GM19463 (cell line): ENCODE measurements around the gene FSD1.
A peak's percentile ranks its signal among the peaks of the same experiment; 100 is the strongest.

Experiments used
- ATAC-seq: cut with Tn5 transposase; IDR thresholded peaks from one replicate; pipeline ENCODE4 v1.9.1; 2021; ENCODE audit warnings: mild to moderate bottlenecking, moderate library complexity; ENCODE audit not compliant: unreplicated experiment

FSD1 gene

DNA sequence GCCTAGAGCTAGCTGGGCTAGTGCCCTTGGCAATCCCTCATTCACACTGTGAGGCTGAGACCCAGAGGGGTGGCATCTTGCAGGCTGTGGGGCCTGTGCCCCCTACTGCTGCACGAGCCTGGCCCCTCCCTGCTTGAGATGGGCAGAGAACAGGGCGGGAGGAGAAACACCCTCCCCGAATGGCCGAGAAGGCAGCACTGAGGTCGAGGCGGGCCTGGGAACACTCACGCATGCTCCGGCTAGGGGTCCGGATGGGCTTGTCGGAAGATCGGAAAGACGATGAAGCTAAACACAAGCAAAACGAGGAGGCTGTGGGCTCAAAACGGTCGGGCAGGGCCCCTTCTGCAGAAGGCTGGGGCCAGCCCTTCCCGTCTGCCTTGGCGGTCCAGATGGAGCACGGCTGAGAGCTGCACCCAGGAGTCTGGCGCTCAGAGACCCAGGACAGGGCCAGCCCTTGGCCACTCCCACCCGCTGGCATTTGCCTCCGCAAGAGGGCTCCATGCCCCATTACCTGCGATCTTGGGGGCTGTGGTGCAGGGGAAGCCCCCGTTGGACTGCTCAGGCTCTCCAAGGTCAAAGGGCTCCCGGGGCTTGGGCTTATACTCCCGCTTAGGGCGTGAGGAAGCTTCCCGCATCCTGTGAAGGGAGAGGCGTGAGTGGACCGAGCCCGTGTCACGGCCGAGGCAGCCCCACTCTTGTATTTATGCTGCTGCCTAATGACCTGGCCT lies 57.9 kb downstream of the FSD1 start:
- no peak for ATAC-seq

- ATAC-seq = no peak
Observed at GRCh38 chr19:4362831-4363545, 58.6 kb downstream of the FSD1 start.

DNA sequence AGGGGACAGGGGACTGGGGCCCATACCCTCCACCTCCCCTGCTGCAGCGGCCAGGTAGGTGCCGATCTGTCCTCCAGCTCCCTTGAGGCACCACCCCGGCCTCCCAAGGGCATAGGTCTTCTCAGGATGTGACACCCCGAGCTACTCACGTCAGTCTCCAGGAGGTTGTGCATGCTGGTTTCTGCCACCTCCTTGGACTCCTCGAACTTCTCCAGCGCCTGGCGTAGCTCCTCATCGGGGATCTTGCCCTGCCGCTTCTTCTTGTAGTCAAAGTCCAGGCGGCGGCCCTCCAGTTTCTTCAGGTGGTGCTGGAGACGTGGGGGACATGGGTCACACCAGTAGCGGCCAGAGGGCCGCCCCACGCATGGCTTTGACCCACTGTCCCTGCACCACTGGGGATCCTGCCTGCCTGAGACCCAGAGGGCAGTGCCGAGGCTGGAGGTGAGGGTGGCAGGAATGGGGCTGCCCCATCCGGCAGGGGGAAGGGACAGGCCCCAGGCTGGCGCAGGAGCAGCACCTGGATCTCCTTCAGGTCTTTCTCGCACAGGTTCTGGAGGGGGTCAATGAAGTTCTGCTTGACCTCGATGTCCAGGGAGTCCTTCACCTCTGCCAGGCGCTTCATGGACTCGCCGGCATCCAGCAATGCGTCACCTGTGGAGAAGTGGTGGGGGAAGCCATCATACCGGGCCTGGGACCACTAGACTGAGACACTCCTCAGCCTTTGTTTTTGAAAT lies 59.3 kb downstream of the FSD1 start:
- no peak for ATAC-seq

DNA sequence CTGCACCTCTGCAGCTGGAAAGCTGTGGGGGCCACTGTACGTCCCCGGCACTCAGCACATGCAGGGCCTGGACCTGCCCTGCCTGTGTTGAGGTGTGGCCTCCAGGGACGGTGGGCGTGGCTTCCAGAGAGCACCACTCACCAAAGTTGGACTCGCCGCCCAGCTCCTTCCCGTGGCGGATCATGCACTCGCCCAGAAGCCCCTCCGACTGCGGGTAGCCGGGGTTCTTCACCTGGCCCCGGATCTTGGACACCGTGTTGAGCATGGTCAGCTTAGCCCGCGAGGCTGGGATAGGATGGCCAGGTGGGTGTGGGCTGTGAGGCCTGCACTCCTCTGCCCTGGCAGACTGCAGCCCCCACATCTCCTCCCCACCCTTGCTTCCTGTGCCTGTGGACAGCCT lies 60.9 kb downstream of the FSD1 start:
- ATAC-seq = no peak

- ATAC-seq = no peak
Observed at GRCh38 chr19:4365791-4366665, 61.6 kb downstream of the FSD1 start.

DNA sequence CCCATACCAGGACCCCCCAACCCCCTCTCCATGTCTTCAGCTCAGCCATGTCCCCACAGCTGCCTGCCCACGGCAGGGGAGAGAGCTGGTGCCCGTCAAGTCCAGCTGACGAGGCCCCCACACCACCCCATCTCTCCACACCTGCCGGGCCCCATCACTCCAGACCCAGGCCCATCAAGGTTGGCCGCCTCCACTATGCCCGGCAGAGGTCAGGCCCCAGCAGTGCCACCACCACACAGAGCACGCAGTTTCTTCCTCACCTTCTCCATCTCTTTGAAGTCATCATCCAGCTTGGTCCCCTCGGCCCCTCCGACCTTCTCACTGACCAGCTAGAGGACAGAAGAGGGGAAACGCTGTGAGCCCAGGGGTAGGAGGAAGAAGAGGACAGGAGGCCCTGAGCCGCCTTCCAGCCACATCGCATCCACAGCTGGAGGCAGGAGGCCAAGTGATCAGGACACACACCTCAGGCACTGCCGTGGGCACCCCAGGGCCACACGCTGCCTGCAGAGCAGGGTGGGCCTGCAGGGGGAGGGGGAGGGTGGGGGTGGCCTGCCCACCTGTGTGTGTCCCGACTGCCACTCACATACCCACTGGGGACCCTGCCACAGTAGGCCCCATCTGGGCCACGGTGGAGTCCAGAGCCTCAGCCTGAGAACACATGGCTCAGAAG lies 62.4 kb downstream of the FSD1 start:
- no peak for ATAC-seq

DNA sequence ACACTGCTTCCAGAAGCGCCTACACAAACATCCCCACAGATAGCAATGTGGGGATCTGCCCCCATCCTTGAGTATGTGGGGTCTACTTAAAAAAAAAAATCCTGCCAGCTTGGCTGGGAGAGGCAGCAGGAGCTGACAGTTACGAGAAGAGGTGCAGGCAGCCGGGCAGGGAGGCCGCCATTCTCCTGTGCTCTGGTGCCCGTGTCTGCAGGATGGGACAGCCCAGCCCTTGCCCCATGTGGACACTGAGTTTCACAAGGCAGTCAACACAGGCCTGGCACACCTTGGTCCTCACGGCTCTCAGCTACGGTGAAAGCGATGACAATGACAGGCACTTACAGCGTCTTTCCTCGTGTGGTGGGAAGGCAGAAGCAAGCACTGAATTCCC lies 62.9 kb downstream of the FSD1 start:
- no peak for ATAC-seq

GRCh38 chr19:4367781-4368127 lies 63.4 kb downstream of the FSD1 start:
- no peak for ATAC-seq

GRCh38 chr19:4368128-4368820 lies 63.9 kb downstream of the FSD1 start:
- no peak for ATAC-seq

GRCh38 chr19:4369109-4369887 lies 64.9 kb downstream of the FSD1 start:
- peak; percentile 50 for ATAC-seq

GRCh38 chr19:4369888-4370260 lies 65.5 kb downstream of the FSD1 start:
- ATAC-seq = peak; percentile 47

DNA sequence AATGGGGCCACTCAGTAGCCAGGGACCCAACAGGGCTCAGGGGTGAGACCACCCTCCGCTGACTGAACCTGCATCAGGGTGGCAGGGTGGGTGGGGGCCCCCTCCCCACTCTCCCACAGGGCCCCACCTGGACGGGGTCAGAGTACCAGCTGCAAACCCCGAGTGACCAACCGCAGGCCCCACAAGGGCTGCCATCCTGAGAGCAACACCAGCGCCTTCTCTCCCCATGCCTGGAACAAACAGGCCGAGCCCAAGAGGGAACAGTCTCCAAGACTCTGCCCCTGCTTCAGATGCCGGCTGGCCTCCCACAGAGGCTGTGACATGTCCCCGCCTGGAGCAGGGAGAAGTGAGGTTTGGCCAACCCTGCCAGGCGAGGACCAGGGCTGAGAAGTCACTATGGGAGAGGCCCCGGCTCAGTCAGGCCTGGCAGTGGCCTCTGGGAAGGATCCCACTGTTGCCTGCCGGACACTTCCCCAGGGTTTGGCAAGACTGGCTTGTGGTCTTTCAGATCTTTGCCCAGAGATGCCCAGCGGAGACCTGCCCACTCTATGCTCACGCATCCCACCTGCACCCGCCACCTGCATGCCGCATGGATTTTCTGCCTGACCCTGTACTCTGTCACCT lies 66.1 kb downstream of the FSD1 start:
- ATAC-seq = no peak

- ATAC-seq = no peak
Observed at GRCh38 chr19:4371247-4372164, 67.1 kb downstream of the FSD1 start.

- ATAC-seq = no peak
Observed at GRCh38 chr19:4372165-4373012, 68.0 kb downstream of the FSD1 start.

DNA sequence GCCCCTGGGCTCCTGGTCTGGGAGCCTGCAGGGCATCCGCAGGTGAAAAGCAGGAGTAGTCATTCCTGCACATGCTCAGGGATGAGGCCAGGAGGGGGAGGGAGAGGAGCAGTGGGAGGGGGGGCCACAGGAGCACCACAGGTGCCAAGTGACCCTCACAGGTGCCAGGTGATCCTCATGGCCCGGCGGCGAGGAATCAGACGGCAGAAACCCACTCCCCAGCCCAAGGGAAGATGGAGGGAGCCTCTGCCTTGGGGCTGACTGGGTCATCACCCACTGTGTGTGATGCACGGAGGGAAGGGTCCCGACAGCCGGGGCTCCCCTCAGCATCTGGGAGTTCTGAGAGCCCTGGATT lies 68.6 kb downstream of the FSD1 start:
- ATAC-seq = no peak
